Activated CD4-positive, alpha-beta T cell treated with anti-CD3 and anti-CD28 coated beads, Interleukin-2, amount 10 ng/mL, durations not matched to agents 7 days and 5 days (primary cell): Measurements from ENCODE around the gene ARHGAP27. TPM values are rescaled to one million over a fixed set of nuclear protein-coding genes. Genes with fewer than 3 reads are reported as not detected.
A peak's percentile ranks its signal among the peaks of the same experiment; 100 is the strongest.

ENCODE experiments used
- CTCF ChIA-PET: fragments of 350-600 bp; sonication (Branson Sonifier 250); formaldehyde crosslinking; loops from one replicate; lab custom pipeline; 2021; ENCODE audit warnings: antibody characterized with exemption; lab: Charles Lee
- POLR2A ChIA-PET: fragments of 350-600 bp; sonication (Branson Sonifier 250); formaldehyde crosslinking; loops from one replicate; lab custom pipeline; 2021; ENCODE audit warnings: antibody characterized with exemption; lab: Charles Lee
- DNase-seq: peaks from one replicate; pipeline ENCODE4 v3.0.0-alpha.2; 2020
- H3K27ac Mint-ChIP-seq: one replicate; pipeline ENCODE4 v1.8.0; 2021; ENCODE audit warnings: mild to moderate bottlenecking, moderate library complexity, mixed read lengths
- H3K27me3 Mint-ChIP-seq: one replicate; pipeline ENCODE4 v1.8.0; 2021; ENCODE audit warnings: mixed read lengths
- H3K36me3 Mint-ChIP-seq: one replicate; pipeline ENCODE4 v1.8.0; 2021; ENCODE audit warnings: low read depth, mixed read lengths
- H3K4me1 Mint-ChIP-seq: one replicate; pipeline ENCODE4 v1.8.0; 2021; ENCODE audit warnings: mixed read lengths
- H3K4me3 Mint-ChIP-seq: one replicate; pipeline ENCODE4 v1.8.0; 2021; ENCODE audit warnings: mild to moderate bottlenecking, moderate library complexity, mixed read lengths
- H3K9me3 Mint-ChIP-seq: one replicate; pipeline ENCODE4 v1.8.0; 2021; ENCODE audit warnings: mixed read lengths
- total RNA-seq, 2 experiments: library from RNA; stranded (reverse); gene quantifications; one replicate each; pipeline ENCODE4 v1.2.3, GENCODE V29; 2021

The ARHGAP27 gene
- total RNA-seq, 2 experiments from 2014 or later = 85.3 to 93.5 TPM

GRCh38 chr17:45431531-45432404 lies 902 bp downstream of the ARHGAP27 start:
- peak overlapping the region; percentile 82 for H3K27ac Mint-ChIP-seq
- peak overlapping the region; percentile 79 for H3K4me3 Mint-ChIP-seq
- peak; percentile 83 for DNase-seq
- CTCF ChIA-PET = interaction anchor here (1.0 to 1.4 kb wide), 2 partner anchors 9 to 366 kb away, joined by 3 read pairs; no protein-coding TSS in a partner anchor
- peaks cover 32% of the 10 kb centered on the region for H3K4me1 Mint-ChIP-seq
- POLR2A ChIA-PET = interaction anchor here (1.2 kb wide), 1 partner anchor 153 kb away, joined by 3 read pairs; no protein-coding TSS in a partner anchor
- H3K27me3 Mint-ChIP-seq = no peaks in the 10 kb centered on the region
- no peaks in the 10 kb centered on the region for H3K9me3 Mint-ChIP-seq
- H3K36me3 Mint-ChIP-seq = peaks cover 11% of the 10 kb centered on the region

GRCh38 chr17:45430738-45431530 lies 1.7 kb downstream of the ARHGAP27 start:
- peak overlapping the region; percentile 61 for H3K27ac Mint-ChIP-seq
- no peaks in the 10 kb centered on the region for H3K9me3 Mint-ChIP-seq
- POLR2A ChIA-PET = interaction anchor here (0.6 to 1.2 kb wide), 2 partner anchors 144 to 154 kb away, joined by 3 read pairs; no protein-coding TSS in a partner anchor
- CTCF ChIA-PET = interaction anchor here (1.0 to 1.4 kb wide), 2 partner anchors 10 to 365 kb away, joined by 3 read pairs; no protein-coding TSS in a partner anchor
- DNase-seq = peak; percentile 63
- H3K4me1 Mint-ChIP-seq = peaks cover 32% of the 10 kb centered on the region
- no peaks in the 10 kb centered on the region for H3K27me3 Mint-ChIP-seq
- peaks cover 11% of the 10 kb centered on the region for H3K36me3 Mint-ChIP-seq
- peak overlapping the region; percentile 79 for H3K4me3 Mint-ChIP-seq

- Mint-ChIP-seq H3K9me3 (no peaks in the 10 kb centered on the region), H3K27ac (no peak overlapping the region)
Measured at GRCh38 chr17:45430006-45430737, 2.5 kb downstream of the ARHGAP27 start.

GRCh38 chr17:45429339-45430005 lies 3.2 kb downstream of the ARHGAP27 start:
- Mint-ChIP-seq H3K27me3 (no peaks in the 10 kb centered on the region), H3K27ac (no peak overlapping the region), H3K4me1 (peaks cover 32% of the 10 kb centered on the region), H3K4me3 (peak overlapping the region; percentile 16), H3K36me3 (peaks cover 11% of the 10 kb centered on the region), H3K9me3 (no peaks in the 10 kb centered on the region)
- POLR2A ChIA-PET = no interaction called here
- CTCF ChIA-PET = interaction anchor here (1.2 to 3.2 kb wide), 4 partner anchors 11 to 210 kb away, joined by 3 to 11 read pairs (median 3); no protein-coding TSS in a partner anchor
- DNase-seq = no peak

More at GRCh38 chr17:45430006-45430737, 2.5 kb downstream of the ARHGAP27 start:
- Mint-ChIP-seq H3K4me3 (peak overlapping the region; percentile 79), H3K36me3 (peaks cover 11% of the 10 kb centered on the region), H3K4me1 (peaks cover 32% of the 10 kb centered on the region), H3K27me3 (no peaks in the 10 kb centered on the region)
- ChIA-PET CTCF (interaction anchor here (1.0 to 1.5 kb wide), 3 partner anchors 10 to 364 kb away, joined by 3 read pairs; no protein-coding TSS in a partner anchor), POLR2A (interaction anchor here (0.6 kb wide), 1 partner anchor 143 kb away, joined by 3 read pairs; no protein-coding TSS in a partner anchor)
- DNase-seq = no peak

GRCh38 chr17:45428931-45429338 lies 3.7 kb downstream of the ARHGAP27 start:
- ChIA-PET POLR2A (no interaction called here), CTCF (interaction anchor here (0.6 to 3.2 kb wide), 6 partner anchors 11 to 209 kb away, joined by 3 to 11 read pairs (median 3); no protein-coding TSS in a partner anchor)
- no peak for DNase-seq
- Mint-ChIP-seq H3K36me3 (peaks cover 11% of the 10 kb centered on the region), H3K9me3 (no peaks in the 10 kb centered on the region), H3K4me1 (peaks cover 32% of the 10 kb centered on the region), H3K27ac (no peak overlapping the region), H3K27me3 (no peaks in the 10 kb centered on the region), H3K4me3 (peak overlapping the region; percentile 16)

GRCh38 chr17:45428050-45428617 lies 4.5 kb downstream of the ARHGAP27 start:
- Mint-ChIP-seq H3K27me3 (no peaks in the 10 kb centered on the region), H3K4me1 (peaks cover 30% of the 10 kb centered on the region), H3K9me3 (no peaks in the 10 kb centered on the region), H3K27ac (peak overlapping the region; percentile 14), H3K4me3 (peak overlapping the region; percentile 45), H3K36me3 (peaks cover 11% of the 10 kb centered on the region)
- POLR2A ChIA-PET = no interaction called here
- CTCF ChIA-PET = interaction anchor here (0.6 to 3.2 kb wide), 6 partner anchors 12 to 209 kb away, joined by 3 to 11 read pairs (median 4); no protein-coding TSS in a partner anchor
- peak; percentile 79 for DNase-seq

GRCh38 chr17:45427181-45427835 lies 5.4 kb downstream of the ARHGAP27 start:
- POLR2A ChIA-PET = no interaction called here
- H3K4me3 Mint-ChIP-seq = no peak overlapping the region
- H3K27ac Mint-ChIP-seq = no peak overlapping the region
- DNase-seq = no peak
- H3K36me3 Mint-ChIP-seq = peaks cover 11% of the 10 kb centered on the region
- no peaks in the 10 kb centered on the region for H3K27me3 Mint-ChIP-seq
- H3K9me3 Mint-ChIP-seq = no peaks in the 10 kb centered on the region
- H3K4me1 Mint-ChIP-seq = peaks cover 26% of the 10 kb centered on the region
- CTCF ChIA-PET = interaction anchor here (0.7 to 3.2 kb wide), 5 partner anchors 11 to 50 kb away, joined by 4 to 11 read pairs (median 5); no protein-coding TSS in a partner anchor

- Mint-ChIP-seq H3K27me3 (no peaks in the 10 kb centered on the region), H3K4me3 (no peak overlapping the region), H3K9me3 (no peaks in the 10 kb centered on the region), H3K36me3 (peaks cover 11% of the 10 kb centered on the region), H3K4me1 (peaks cover 26% of the 10 kb centered on the region), H3K27ac (no peak overlapping the region)
- ChIA-PET CTCF (interaction anchor here (0.7 to 3.2 kb wide), 3 partner anchors 10 to 33 kb away, joined by 4 to 11 read pairs (median 5); no protein-coding TSS in a partner anchor), POLR2A (no interaction called here)
- DNase-seq = no peak
Measured at GRCh38 chr17:45426561-45426960, 6.1 kb downstream of the ARHGAP27 start.

GRCh38 chr17:45425984-45426413 lies 6.7 kb downstream of the ARHGAP27 start:
- H3K4me3 Mint-ChIP-seq = no peak overlapping the region
- ChIA-PET POLR2A (no interaction called here), CTCF (interaction anchor here (3.2 kb wide), 1 partner anchor 13 kb away, joined by 11 read pairs; no protein-coding TSS in a partner anchor)
- no peaks in the 10 kb centered on the region for H3K9me3 Mint-ChIP-seq
- peaks cover 10% of the 10 kb centered on the region for H3K36me3 Mint-ChIP-seq
- H3K27ac Mint-ChIP-seq = no peak overlapping the region
- DNase-seq = no peak
- H3K27me3 Mint-ChIP-seq = no peaks in the 10 kb centered on the region
- H3K4me1 Mint-ChIP-seq = peaks cover 23% of the 10 kb centered on the region

GRCh38 chr17:45425125-45425983 lies 7.3 kb downstream of the ARHGAP27 start:
- peaks cover 7% of the 10 kb centered on the region for H3K36me3 Mint-ChIP-seq
- CTCF ChIA-PET = no interaction called here
- POLR2A ChIA-PET = no interaction called here
- no peaks in the 10 kb centered on the region for H3K27me3 Mint-ChIP-seq
- no peak overlapping the region for H3K4me3 Mint-ChIP-seq
- H3K4me1 Mint-ChIP-seq = peaks cover 17% of the 10 kb centered on the region
- no peak for DNase-seq
- H3K9me3 Mint-ChIP-seq = no peaks in the 10 kb centered on the region
- no peak overlapping the region for H3K27ac Mint-ChIP-seq
